GM18499 (cell line): Measurements from ENCODE around the gene PTPRJ.
"Not testable (repeated sequence)": the region's sequence is repeated elsewhere in the genome, so short reads cannot be mapped to it uniquely, and the experiment has no call there.

ENCODE experiments used
- ATAC-seq: cut with Tn5 transposase; IDR thresholded peaks from one replicate; pipeline ENCODE4 v1.9.1; 2021; ENCODE audit warnings: moderate number of reproducible peaks; ENCODE audit not compliant: insufficient read depth, unreplicated experiment

Gene PTPRJ

GRCh38 chr11:48134221-48134922 is 154.0 kb downstream of the PTPRJ start:
- ATAC-seq, result no peak

GRCh38 chr11:48138222-48138621 is 157.9 kb downstream of the PTPRJ start:
- ATAC-seq, result no peak

GRCh38 chr11:48139896-48140295 is 159.5 kb downstream of the PTPRJ start:
- ATAC-seq, result not testable (repeated sequence)

DNA sequence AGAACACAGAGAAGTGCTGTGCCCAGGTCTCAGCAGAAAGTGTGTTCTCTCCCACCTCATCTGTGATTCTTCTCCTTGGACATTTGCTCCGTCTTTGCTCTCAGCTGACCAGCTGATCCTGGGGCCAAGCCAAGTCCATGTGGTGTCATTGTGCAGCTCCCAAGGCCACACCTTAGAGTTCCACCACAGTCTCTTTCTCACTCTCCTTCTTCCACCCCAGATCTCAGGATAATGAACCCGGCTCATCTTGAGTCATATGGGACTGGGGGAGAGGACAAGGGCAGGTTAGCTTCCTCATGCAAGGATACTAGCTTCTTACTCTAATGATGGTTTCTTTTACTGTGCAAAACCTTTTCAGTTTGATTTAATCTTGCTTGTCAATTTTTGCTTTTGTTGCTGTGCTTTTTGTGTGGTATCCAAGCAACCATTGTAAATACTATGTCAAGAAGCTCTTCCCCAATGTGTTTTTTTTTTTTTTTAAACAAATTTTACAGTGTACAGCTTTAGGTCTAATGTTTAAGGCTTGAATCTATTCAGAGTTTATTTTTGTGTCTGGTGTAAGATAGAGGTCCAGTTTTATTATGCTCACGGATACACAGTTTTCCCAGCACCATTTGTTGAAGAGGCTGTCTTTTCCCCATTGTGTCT is 161.2 kb downstream of the PTPRJ start:
- ATAC-seq, result no peak

- ATAC-seq, result no peak
These were observed 162.5 kb downstream of the PTPRJ start for GRCh38 chr11:48142889-48143288.

DNA sequence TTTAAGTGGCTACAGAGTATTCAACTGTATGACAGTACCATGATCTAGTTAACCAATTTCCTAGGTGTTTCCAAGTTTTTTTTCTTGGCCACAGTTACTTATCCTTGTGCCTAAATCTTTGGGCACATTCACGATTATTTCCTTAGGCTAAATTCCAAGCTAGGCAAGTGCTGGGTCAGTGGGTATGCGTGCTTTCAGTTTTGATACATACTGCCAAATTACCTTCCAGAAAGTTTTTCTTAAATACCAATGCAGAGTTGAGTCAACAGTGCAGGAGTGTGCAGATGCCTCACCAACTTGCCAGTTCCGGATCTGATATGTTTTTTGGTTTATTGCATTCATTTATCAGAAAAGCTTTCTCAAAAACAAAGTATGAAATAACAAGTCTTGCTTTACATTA is 168.4 kb downstream of the PTPRJ start:
- ATAC-seq, result no peak

DNA sequence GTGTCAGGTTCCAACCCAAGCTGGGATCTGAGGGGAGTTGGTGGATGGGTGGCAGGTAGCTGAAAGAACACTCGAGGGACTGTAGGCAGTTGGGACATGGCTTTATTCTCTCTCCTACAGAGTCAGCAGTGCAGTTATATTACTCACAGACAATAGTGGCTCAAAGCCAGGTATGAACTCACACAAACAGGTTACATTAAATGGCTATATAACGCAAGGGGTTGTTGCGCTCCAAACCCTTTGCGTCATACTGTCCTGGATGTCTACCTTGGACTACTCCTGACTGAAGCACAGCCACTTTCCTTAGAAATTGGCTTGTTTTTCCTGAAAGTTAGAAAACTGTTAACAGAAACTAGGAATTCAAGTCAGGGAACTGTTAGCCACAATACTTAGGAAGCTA is 169.9 kb downstream of the PTPRJ start:
- ATAC-seq, result no peak

- no peak for ATAC-seq
These were observed 173.8 kb downstream of the PTPRJ start for GRCh38 chr11:48154151-48154550.

DNA sequence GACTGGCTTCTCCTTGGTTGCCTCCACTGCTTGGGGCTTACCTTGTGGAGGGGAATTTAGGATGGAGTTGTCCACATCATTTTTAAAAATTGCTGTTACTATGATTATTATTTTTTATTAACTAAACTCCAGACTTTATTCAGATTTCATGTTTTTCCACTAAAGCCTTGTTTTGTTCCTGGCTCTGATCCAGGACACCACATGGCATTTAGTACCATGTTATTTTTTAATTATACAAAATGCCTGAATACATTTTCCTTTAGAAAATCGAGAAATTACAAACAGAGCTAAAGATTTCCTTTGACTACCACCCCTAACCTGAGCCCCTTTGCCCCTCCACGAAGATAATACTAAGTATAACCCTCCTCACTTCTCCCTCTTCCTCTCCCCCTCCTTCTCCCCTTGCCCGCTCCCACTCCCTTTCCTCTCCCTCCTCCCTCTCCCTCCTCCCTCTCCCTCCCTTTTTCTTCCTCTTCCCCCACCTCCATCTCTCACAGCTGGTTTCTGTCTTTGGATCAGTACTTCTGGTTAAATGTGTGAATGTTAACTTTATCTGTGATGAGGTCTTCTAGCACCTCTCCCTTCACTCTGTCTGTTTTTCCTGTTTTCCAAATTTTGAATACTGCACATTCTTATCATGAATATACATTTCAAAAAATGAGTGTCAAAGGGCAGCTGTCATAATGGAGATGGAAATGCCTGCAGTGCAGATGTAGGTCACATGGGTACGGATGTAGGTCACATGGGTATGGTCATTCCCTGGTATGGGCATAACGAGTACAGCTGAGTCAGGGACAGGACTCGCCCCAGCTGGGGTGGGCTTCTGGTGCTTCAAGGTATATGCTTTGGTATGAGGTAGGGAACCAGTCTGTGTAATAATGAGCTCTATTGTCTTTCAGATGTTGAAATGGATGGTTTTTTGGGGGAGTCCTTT is 181.9 kb downstream of the PTPRJ start:
- no peak for ATAC-seq

- ATAC-seq, result no peak
These were observed 182.5 kb downstream of the PTPRJ start for GRCh38 chr11:48162885-48163268.

DNA sequence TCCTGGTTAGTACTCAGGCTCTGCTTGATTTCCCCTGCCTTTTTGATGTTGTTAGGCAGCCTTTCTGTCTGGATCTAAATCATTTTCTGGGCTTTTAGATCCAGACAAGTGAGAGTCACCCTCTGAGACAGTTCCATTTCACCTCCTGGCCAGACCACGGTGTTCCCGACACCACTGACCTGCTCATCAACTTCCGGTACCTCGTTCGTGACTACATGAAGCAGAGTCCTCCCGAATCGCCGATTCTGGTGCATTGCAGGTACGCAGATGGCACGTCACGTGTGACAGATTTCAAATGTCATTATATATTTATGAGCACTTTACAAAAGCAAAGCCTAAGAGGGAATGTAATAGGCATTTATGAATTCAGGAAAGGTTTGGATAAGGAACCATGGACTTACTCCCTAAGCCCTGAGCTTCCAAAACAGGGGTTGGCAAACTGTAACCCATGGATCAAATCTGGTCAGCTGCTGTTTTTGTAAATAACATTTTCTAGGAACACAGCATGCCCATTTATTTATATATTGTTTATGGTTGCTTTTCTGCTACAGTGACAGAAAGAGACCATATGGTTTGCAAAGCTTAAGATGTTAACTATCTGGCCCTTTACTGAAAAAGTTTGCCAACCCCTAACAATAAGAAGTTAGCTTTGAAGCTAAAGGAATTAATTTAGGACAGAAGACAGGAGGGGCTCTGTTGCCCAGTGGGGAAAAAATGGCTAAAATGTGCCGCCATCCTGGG is 183.2 kb downstream of the PTPRJ start:
- no peak for ATAC-seq

GRCh38 chr11:48164836-48165235 is 184.5 kb downstream of the PTPRJ start:
- ATAC-seq, result no peak

DNA sequence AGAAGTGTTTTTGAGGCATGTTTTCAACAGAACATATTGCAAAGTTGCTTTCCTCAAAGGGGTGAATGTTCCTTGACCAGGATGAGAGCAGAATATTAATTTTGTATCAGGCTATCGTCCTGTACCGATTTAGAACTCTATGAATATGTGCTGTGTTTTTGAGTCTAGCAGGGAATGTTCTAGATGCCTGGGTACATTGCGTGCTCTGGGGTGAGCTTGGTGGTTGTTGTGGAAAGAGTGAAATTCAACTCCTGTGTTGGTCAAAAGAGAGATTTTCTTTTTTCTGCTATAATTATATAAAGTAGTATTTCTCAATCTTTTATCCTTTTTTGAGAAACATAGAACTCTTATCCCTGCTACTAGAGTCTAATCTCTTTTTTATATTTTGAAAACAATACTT is 185.1 kb downstream of the PTPRJ start:
- ATAC-seq, result no peak

DNA sequence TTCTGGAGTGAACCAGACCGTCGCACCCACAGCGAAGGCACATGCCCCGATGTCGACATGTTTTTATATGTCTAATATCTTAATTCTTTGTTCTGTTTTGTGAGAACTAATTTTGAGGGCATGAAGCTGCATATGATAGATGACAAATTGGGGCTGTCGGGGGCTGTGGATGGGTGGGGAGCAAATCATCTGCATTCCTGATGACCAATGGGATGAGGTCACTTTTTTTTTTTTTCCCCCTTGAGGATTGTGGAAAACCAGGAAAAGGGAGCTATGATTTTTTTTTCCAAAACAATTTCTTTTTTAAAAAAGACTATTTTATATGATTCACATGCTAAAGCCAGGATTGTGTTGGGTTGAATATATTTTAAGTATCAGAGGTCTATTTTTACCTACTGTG is 187.0 kb downstream of the PTPRJ start:
- no peak for ATAC-seq

DNA sequence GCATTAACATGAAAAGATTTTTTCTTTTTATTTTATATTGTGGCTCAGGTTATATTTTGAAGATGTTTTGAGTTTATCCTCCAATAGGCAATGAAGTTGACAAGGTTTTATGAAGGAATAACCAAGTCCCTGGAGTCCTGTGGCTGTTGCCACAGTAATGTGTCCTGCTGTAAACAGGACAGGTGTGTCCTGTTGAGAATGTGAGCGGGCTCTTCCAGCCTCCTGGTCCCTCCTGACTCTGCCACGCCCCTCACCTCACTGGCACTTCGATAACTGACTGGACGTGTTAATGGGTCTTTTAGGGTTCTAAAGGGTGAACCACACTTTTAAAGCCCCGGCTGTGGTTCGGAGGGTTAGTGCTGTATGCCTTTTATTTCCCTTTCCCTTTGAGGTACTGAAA is 188.5 kb downstream of the PTPRJ start:
- no peak for ATAC-seq

DNA sequence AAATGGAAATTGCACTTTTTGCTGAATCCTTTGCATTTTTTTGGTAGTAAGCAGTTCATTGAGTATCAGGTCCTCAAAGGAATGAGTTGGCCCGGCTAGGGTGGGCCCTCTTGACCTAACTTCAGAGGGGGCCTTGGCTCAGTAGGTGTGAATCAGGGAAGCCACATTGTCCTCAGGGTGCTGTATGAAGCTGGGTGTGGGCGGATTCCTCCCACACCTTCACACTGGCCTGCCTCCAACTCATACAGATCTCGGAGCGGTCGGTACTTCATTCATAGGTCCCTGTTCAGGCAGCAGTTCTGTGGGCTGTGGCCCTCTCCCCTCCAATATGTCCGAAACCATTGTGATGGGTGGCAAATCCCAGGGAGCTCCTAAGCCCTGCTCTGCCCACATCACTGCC is 188.9 kb downstream of the PTPRJ start:
- no peak for ATAC-seq

- ATAC-seq, result no peak
These were observed 189.4 kb downstream of the PTPRJ start for GRCh38 chr11:48169717-48170116.

DNA sequence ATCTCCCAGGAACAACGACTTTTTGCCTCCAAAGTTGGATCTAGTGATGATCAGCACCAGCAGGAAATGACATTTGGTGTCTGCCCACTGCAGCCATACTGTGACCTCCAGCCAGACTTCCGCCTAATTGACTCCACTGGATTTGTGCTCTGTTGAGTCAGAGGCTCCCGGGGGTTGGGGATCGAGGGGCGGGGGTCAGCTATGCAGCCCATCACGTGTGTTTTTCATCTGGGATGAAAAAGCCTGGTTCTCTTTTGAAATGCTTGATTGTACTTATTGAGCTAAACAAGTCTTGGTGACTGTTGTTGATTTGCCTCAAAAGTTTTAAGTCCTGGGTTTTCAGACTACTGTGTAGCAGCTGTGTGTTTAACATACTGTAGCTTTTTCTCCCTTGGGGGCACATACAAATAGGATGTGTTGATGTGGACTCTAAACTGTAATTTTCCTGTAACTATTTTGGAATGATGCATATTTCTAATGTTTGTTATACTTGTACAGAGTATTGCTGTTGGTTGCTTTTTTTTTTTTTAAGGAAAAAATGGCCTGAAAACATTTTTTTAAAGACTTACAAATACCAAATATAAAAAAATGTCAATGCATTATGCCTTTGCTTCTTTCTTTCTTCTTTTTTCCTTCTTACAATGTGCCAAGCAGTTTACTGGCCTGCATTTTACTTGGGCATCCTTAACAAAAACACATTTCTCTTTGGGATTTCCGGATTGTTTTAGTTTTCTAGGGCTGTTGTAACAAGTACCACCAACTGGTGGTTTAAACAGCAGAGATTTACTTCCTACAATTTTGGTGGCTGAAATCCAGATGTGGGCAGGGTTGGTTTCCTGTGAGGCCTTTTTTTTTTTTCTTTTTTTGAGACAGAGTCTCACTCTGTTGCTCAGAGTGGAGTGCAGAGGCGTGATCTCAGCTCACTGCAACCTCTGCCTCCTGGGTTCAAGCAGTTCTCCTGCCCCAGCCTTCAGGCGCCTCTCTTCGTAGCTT is 190.2 kb downstream of the PTPRJ start:
- ATAC-seq, result no peak
